Activated CD4-positive, alpha-beta T cell treated with anti-CD3 and anti-CD28 coated beads for 48 hours (primary cell): ENCODE results near the gene MAGI1.
"Not testable (repeated sequence)": the region's sequence is repeated elsewhere in the genome, so short reads cannot be mapped to it uniquely, and the experiment has no call there.

Source experiments
- DNase-seq: peaks from one replicate; pipeline ENCODE4 v3.0.0-alpha.2; 2020

The MAGI1 gene

GRCh38 chr3:65647369-65647768, 391.3 kb downstream of the MAGI1 start:
- DNase-seq, result no peak

GRCh38 chr3:65642883-65643282, 395.8 kb downstream of the MAGI1 start:
- no peak for DNase-seq

GRCh38 chr3:65641777-65642176, 396.9 kb downstream of the MAGI1 start:
- DNase-seq, result no peak

GRCh38 chr3:65641045-65641444, 397.7 kb downstream of the MAGI1 start:
- no peak for DNase-seq

GRCh38 chr3:65639444-65639843, 399.3 kb downstream of the MAGI1 start:
- DNase-seq, result no peak

DNA sequence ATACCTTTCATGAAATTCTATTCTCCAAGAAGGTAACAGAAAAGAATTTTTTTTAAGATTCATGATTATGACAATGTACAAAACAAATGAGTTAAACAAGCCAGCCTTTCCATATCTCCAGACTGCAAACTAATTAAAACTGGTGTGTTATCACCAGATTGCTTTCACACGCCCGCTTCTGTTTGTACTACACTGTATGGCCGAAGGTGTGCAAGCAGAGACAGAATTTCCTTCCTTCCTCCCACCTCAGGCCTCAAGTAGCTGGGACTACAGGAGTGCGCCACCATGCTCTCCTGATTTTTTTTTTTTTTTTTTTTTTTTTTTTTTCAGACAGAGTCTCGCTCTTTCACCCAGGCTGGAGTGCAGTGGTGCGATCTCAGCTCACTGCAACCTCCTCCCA, 400.4 kb downstream of the MAGI1 start:
- no peak for DNase-seq

DNA sequence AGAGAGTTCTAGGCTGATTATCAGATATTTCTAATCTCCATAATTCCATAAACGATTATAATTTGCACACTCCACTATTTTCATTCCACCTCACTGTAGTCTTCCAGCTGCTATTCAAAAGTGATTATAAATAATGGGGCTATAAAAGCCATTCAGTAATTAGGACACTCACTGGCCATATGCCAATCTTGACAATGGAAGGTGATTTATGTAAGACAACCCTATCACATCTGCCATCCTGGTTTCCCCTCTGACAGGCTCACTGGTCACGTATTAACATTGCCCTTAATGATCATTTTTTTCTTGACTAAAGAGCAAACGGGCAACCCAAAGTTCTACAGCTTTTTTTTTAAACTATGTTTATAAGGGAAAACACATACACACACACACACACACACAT, 402.4 kb downstream of the MAGI1 start:
- no peak for DNase-seq

DNA sequence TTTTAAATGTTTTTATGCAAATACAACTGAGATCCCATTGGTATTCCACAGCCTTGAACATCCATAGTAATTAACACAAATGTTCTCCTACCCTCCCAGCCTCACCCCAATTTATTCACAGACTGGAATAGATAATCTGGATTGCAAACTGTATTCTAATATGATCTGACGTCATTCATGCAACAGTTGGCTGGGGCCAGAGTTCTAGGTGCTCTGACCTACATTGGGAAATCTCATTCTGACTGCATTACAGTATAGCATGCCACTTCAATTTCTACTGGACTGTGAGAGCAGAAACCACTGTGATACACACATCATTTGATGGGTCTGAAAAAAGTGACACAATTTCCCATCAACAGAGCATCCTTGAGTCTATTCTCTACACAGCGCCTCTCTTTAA, 403.1 kb downstream of the MAGI1 start:
- DNase-seq, result no peak

- DNase-seq, result no peak
These were observed 405.6 kb downstream of the MAGI1 start for GRCh38 chr3:65633018-65633638.

DNA sequence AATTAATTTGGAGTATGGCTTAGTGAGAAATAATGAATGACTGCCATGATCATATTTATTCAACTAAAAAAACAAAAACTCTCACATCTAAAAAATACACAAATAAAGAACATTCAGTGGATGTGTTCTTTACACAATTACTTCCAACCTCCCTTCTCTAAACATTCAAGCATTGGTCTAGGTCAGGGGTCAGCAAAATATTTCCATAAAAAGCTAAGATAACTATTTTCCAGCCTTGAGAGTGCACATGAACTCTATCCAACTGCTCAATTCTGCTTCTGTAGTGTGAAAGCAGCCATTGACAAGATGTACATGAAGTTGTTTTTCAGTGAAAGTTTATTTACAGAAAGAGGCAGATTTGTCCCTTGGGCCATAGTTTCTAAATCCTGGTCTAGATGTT, 406.3 kb downstream of the MAGI1 start:
- DNase-seq, result no peak

- no peak for DNase-seq
These were observed 409.7 kb downstream of the MAGI1 start for GRCh38 chr3:65628978-65629377.

- DNase-seq, result no peak
These were observed 411.7 kb downstream of the MAGI1 start for GRCh38 chr3:65627062-65627461.

GRCh38 chr3:65625305-65625704, 413.4 kb downstream of the MAGI1 start:
- no peak for DNase-seq

DNA sequence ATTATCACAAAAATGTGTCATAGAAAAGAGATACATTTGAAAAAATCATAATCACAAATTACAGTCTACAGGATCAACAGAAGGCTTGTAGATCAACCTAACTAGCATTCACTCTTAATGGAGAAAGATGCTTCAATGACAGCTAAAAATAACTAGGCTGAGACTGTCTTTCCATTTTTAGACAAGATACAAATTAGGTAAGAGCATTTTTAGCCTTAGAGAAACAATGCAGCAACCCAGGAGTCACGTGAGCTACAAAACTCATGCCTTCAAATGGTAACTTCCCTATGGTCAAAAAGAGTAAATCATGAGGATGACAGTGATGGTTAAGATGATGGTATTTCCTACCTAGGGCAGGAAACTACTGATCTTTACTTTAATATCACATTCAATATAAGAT, 415.4 kb downstream of the MAGI1 start:
- DNase-seq, result no peak

DNA sequence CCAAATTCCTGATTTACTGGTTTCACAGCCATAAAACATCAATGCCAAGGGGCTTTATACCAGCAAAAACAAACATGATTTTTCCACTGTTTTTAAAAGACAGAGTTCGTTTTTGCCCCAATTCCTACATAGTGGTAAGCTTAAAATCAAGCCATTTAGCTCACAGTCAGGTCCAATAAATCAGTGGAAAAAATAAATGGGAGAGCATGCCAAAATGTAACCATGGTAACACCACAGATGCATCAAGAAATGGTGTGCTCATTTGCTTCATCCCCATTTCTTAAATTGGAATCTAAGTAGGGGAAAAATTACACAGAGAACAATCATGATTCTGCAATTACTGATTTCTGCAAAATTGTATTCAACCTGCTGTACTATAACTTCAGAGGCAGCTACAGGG, 418.8 kb downstream of the MAGI1 start:
- DNase-seq, result no peak

DNA sequence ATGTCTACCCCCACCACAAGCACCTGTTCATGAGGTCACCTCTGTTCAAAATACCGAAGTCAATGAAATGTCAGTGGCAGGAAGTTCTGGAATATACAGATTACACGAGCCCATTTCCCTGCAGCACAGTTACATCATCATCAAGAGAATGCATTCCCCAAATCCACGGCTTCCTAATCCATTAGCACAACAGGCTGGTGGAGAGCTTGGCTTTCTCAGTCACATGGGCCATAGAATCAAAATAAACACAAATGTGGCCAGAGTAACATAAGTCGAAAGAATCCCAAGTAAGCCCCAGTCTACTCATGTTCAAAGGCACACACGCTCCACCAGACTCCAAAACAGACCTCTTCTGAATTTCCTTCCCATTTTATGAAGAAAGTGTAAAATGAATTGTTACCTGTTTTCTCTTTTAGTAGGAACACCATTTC, 419.3 kb downstream of the MAGI1 start:
- no peak for DNase-seq

DNA sequence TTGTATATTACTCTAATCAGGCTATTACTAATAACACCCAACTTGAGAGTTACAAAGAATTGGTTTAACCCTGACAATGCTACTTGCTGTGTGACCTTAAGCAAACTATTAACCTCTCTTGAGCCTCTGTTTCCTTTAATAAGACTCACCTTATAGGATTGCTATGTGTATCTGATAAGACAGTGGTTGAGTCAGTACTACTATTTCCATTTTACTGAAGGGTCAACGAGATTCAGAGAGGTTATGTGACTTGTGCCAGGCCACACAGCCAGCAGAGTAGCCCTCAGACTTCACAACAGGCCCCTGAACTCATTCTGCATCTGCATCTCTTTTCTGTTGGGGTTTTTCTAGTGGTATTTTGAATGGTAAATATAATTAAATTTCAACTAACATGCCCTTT, 420.1 kb downstream of the MAGI1 start:
- no peak for DNase-seq

DNA sequence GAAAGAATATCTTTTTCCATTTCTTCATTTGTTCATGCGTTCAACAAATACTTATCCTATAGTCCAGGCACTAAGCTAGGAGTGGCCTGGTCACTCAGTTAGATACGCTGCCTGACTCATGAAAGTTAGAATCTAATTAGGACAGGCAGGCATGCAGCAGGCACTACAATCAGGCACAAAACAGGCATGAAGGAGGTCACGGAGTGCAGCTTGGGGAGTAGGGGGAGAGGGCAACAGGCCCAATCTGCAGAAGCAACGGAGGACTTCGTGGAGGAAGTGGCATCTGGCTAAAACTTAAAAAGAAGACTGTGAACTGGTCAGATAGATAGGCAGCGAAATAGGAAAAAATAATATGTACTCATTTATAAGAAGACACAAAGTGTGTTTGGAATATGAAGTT, 420.9 kb downstream of the MAGI1 start:
- DNase-seq, result no peak

DNA sequence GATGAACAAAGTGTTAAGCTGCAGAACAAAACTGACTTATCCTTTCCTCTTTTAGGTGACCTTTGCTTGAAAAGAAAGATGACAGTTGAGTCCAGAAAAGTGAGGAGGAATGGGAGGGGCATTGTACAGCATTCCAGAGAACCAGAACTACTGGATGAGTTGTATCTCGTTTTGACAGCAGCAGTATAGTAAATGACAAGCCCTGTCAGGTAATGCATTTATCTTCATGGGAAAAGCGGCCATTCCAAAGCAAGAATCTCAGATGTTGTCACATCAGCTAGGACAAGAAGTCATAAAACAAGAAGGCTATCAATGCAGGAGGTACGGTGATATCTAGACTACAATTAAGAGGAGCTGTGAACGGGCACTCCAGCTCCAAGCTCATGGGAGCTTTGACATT, 421.5 kb downstream of the MAGI1 start:
- DNase-seq, result no peak

DNA sequence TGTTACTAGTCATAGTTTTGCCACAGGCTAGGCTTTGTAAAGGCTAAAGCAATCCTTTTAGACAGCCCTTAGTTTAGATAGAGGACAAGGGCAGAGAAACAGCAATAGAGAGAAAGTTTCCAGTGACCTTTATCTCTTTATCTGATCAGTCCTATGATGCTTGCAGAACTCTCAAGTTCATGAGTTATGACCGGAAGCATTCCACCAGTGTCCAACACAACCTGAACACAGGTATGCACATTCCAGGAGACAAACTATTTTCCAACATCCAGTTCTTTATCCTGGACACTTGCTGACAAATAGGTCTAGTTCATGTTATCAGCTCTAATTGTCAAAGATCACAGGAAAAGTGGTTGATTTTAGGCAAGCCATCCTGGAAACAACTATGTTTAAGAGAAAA, 422.2 kb downstream of the MAGI1 start:
- no peak for DNase-seq

- DNase-seq, result no peak
These were observed 423.4 kb downstream of the MAGI1 start for GRCh38 chr3:65615329-65615728.

DNA sequence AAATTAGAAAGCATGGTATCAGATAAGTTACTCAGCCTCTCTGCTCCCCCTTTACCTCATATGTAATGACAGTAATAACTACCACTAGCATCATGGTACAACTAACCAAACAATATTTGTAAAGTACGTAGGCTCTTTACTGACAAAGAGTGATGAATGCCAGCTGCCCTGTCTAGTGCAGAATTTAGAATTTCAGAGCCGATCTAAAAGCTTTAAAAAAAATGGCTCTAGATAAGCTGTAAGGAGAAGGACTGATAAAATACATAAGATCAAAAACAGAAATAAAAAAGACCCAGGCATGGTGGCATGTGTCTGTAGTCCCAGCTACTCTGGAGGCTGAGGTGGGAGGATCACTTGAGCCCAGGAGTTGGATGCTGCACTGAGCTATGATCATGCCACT, 424.1 kb downstream of the MAGI1 start:
- no peak for DNase-seq

- DNase-seq, result not testable (repeated sequence)
These were observed 430.7 kb downstream of the MAGI1 start for GRCh38 chr3:65607965-65608460.

GRCh38 chr3:65607101-65607500, 431.6 kb downstream of the MAGI1 start:
- DNase-seq, result no peak

DNA sequence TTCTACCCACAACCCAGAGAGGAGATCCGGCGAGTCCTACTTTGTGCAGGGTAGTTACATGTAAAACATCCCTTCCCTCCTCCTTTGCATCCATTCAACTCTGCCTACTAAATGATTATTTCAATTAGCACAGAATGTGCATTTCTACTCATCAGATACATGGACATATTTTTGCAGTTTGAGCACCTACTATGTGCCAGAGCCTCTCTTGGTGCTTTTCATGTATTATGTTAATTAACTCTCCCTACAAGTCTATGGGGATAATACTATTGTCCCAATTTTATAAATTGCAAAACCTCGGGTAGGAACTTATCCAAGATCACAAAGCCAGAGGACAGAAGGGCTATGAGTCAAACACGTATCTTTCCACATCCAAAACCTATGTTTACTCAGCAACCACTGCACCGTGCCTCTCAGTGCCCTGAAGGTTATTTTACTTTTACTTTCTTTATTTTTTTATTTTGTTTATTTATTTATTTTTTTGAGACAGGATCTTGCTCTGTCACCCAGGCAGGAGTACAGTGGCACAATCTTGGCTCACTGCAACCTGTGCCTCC, 432.8 kb downstream of the MAGI1 start:
- no peak for DNase-seq
